GM19240 (cell line): ENCODE measurements around the gene DNAJB2.
"Not testable (repeated sequence)": the region's sequence is repeated elsewhere in the genome, so short reads cannot be mapped to it uniquely, and the experiment has no call there.

Source experiments
- DNase-seq: peaks from one replicate; pipeline ENCODE4 v3.0.0; 2011; ENCODE audit warnings: low spot score; ENCODE audit not compliant: insufficient read length

DNAJB2 gene

DNA sequence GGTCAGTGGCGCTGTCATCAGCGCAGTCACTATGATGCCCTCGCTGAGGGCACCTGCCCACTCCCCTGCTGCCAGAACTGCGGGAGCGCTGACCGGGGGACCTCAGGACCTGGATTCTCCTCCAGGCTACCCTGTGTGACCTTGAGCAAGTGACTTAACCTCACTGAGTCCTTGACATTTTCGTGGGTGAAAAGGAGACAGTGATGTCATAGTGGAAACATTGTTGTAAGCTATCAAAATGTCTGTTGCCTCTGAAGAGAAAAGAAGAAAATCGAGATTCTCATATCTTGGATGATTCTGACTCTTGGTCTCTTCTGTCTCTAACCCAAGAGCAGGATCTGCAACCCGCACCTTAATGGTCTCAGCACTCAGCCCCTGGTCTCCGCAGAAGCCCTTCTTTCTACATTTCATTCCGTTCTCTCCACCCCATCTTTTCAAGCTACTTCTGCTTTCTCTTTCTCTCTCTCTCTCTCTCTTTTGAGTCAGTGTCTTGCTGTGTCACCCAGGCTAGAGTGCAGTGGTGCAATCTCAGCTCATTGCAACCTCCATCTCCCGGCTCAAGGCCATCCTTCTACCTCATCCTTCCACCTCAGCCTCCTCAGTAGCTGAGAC lies 24.5 kb upstream of the DNAJB2 start:
- no peak for DNase-seq

- DNase-seq: not testable (repeated sequence)
These were observed 20.2 kb upstream of the DNAJB2 start for GRCh38 chr2:219258942-219259341.

DNA sequence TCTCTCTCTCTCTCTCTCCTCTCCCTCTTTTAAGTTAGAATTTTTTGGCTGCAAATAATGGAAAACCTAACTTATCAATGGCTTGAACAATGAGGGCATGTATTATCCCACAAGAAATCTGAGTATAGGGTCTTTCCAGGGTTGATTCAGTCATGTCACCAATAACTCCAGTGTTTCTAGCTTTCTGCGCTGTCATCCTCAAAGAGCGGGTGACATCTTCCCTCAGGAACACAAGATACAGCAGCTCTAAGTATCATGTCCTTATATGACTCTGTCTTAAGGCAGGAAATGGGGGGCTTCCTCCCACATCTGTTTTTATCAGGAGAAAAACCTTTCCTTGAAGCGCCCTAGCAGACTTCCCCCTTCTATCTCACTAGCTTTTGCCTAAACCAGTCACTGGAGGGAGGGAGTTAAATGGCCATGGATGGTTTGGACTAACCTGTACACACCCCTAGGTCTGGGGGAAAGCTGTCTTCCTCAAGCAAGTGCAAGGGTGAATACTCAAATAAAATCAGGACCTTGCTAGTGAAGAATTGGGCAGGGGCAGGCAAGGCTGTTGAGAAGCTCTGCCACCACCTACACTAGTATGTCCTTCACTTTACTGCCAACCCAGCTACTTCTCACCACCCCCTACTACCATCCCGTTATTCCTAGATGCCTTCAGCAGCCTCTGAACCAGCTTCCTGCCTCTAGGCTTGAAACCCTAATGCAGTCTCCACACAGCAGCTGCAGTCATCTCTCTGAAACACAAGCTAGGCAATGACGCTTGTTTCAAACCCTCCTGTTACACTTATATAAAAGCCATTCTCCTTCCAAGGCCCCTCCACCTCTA lies 17.9 kb upstream of the DNAJB2 start:
- DNase-seq: no peak

- DNase-seq: no peak
These were observed 12.9 kb upstream of the DNAJB2 start for GRCh38 chr2:219266232-219266631.

GRCh38 chr2:219266886-219267285 lies 12.3 kb upstream of the DNAJB2 start:
- no peak for DNase-seq

DNA sequence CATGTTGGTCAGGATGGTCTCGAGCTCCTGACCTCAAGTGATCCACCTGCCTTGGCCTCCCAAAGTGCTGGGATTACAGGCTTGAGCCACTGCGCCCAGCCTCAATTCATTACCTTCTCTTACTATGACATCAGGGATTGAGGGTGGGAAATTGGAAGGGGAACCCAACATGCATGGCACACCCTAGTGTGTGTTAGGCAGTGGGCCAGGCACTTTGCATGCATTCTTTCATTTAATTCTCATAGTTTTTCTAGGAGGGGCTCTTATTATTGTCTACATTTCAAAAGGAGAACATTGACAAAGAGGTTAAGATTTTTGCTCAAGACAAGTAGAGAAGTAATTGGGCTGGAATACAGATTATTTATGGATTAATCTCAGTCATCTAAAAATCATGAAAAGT lies 10.9 kb upstream of the DNAJB2 start:
- DNase-seq: no peak

DNA sequence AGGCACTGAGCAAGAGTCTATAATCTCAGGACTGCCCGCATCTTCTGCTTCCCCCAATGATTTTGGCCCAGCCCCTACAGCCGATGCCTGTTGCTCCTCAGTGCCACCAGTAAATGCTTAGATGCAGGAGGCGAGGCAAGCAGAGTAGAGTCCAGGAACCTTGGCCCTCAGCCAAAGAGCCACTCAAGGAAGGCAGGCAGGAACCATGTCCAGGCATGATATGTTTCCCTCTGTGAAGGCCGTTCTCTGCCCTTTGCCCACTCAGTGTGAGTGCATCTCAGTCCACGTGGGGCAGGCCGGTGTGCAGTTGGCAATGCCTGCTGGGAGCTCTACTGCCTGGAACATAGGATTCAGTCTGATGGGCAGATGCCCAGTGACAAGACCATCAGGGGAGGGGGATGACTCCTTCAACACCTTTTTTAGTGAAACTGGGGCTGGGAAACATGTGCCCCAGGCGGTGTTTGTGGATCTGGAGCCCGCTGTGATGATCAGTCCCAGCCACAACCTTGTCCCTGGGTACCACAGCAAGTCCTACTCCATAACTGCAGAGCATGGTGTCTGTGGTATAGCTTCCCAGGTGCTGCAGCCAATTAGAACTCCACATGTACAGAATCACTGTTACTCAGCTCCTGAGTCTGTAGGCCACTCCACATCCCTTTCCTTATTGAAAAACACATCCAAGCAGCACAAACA lies 9.7 kb upstream of the DNAJB2 start:
- DNase-seq: no peak

DNA sequence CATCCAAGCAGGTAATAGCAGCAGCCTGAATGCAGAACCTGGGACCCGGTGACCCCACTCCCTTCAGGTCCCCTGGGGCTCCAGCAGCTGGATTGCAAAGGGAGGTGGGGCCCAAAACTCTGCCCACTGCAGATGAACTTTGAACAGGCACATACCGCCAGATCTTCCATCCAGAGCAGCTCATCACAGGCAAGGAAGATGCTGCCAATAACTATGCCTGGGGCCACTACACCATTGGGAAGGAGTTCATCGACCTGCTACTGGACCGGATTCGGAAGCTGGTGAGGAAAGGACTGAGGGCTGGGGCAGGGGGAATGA lies 9.2 kb upstream of the DNAJB2 start:
- DNase-seq: no peak

GRCh38 chr2:219271021-219271420 lies 8.1 kb upstream of the DNAJB2 start:
- no peak for DNase-seq

DNA sequence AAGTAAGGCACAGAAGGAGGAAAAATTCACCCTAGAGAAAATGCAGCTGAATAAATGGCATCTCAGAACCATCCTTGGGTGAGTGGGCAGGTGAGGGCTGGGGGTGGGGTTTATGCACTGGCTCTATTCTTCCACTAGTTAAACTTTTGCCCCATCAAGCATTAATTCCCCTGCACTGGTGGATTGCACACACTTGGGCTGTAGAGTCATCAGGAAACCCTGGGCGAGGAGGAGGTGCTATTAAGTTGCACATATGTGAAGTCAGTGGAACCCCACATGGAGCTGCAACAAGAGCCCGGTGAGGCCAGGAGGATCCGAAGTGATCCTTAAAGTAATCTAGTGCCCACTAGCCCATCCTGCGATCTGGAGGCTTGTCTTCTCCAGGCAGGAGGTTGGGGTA lies 6.8 kb upstream of the DNAJB2 start:
- no peak for DNase-seq

DNA sequence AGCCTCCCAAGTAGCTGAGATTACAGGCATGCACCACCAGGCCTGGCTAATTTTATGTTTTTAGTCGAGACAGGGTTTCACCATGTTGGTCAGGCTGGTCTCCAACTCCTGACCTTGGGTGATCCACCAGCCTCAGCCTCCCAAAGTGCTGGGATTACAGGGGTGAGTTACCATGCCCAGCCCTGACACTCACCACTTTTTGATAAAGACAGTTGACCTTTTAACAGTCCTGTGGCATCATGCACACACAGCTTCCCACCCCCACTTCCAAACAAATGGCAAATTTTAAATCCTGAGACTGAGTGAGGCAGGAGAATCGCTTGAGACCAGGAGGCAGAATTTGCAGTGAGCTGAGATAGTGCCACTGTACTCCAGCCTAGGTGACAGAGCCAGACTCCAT lies 6.2 kb upstream of the DNAJB2 start:
- DNase-seq: no peak

DNA sequence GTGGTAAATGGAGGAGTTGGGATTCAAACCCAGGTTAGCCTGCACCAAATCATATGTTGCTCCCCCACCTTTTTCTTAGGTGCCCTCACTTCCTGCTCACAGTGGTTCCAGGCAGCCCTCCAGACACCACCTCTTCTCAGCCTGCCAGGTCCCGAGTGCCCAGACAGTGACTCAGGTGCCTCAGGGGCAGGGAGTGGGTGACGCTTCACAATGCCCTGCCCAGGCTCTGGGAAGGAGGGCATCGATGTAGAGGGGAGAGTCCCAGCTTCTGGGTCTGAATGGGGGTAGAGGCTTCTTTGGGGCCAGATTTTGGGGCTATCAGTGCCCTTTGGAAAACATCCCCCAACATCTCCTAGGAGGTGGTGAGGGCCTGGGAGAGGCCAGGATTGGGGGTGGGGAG lies 5.2 kb upstream of the DNAJB2 start:
- no peak for DNase-seq

GRCh38 chr2:219274361-219274921 lies 4.7 kb upstream of the DNAJB2 start:
- DNase-seq: no peak

GRCh38 chr2:219277703-219278654 lies 1.2 kb upstream of the DNAJB2 start:
- DNase-seq: peak; percentile 69

- DNase-seq: no peak
These were observed 463 bp upstream of the DNAJB2 start for GRCh38 chr2:219278655-219279150.

GRCh38 chr2:219279916-219280516 lies 850 bp downstream of the DNAJB2 start:
- no peak for DNase-seq

DNA sequence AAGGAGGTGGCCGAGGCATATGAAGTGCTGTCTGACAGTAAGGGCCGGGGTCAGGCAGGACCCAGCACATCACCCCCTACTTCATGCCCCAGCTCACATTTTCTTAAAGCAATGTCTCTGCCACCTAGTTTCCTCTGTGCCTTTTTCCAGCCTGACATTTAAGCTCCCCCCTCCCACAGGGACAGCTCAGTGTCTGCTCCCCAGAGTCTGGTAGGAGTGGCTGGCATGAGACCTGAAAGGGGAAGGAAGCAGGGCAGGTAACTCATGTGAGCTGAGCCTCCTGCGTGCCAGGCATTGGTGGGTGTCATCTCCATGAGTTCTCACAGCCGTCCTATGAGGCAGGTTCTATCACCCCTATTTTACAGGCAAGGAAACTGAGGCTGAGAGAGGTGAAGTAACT lies 1.5 kb downstream of the DNAJB2 start:
- DNase-seq: no peak

DNA sequence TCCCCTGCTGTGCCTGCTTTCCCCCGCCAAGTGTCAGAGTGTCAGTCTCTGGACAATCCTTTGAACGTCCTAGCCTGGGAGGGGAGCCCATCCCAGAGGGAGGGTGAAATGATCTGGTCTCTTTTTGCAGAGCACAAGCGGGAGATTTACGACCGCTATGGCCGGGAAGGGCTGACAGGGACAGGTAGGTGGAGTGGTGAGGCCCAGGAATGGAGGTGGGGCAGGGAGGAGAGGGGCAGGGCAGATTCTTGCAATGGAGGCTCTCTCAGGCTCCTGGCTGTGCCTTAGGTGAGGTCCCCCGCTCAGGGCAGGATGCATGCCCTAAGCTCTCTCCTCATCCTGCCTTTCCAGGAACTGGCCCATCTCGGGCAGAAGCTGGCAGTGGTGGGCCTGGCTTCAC lies 2.4 kb downstream of the DNAJB2 start:
- no peak for DNase-seq

- DNase-seq: no peak
These were observed 3.2 kb downstream of the DNAJB2 start for GRCh38 chr2:219282375-219282774.

- DNase-seq: no peak
These were observed 3.9 kb downstream of the DNAJB2 start for GRCh38 chr2:219282943-219283581.
